Mucosa of descending colon (tissue), 3 donors: ENCODE measurements around the gene LHX1. TPM values are rescaled to one million over a fixed set of nuclear protein-coding genes. Genes with fewer than 3 reads are reported as not detected.
A peak's percentile ranks its signal among the peaks of the same experiment; 100 is the strongest.

Experiments used
- ATAC-seq: fragments of 200-7000 bp; cut with Tn5 transposase; one replicate; pipeline ENCODE4 v1.9.1; 2020; ENCODE audit warnings: mild to moderate bottlenecking, moderate library complexity
- DNase-seq, 3 donors: peaks; one replicate each; pipeline ENCODE4 v3.0.0-alpha.2; 2020
- H3K36me3 ChIP-seq: fragments of 200-600 bp; one replicate; pipeline ENCODE4 v1.8.0; 2021; ENCODE audit warnings: low read depth, mild to moderate bottlenecking
- H3K4me1 ChIP-seq: fragments of 200-600 bp; one replicate; pipeline ENCODE4 v1.8.0; 2021; ENCODE audit warnings: low read depth, mild to moderate bottlenecking
- H3K4me3 ChIP-seq: fragments of 200-600 bp; one replicate; pipeline ENCODE4 v1.8.0; 2021; ENCODE audit warnings: mild to moderate bottlenecking
- H3K9me3 ChIP-seq: fragments of 200-600 bp; one replicate; pipeline ENCODE4 v1.8.0; 2021; ENCODE audit warnings: mild to moderate bottlenecking
- CTCF ChIP-seq: fragments of 200-600 bp; IDR thresholded peaks from one replicate; pipeline ENCODE4 v1.8.0; 2022; ENCODE audit warnings: antibody characterized with exemption, mild to moderate bottlenecking
- intact Hi-C, 2 donors: fragments of 100-400 bp; cut with DNase I in 1 of 2; cut with micrococcal nuclease in 1 of 2; formaldehyde crosslinking; loops; one replicate each; pipeline versions ENCODE4 v1.11.0 to v1.11.1; 2022; cut with DNase I, micrococcal nuclease
- total RNA-seq, 3 donors: library from RNA; stranded (reverse); fragmentation: NEBNext Ultra II Directional in 2 of 3; extraction: Animal tissue kit (Norgen Biotek cat#: 25700) in 2 of 3; gene quantifications; one replicate each; pipeline versions ENCODE4 v1.2.1 to v1.2.4, GENCODE V29; 2021 to 2023
- donor health status: DM: no; HTN: no; CAD: no; lungs with moderate emphysema.
- donor health status: DM: no; HTN: no; CAD: no.
- donor health status: DM: no; HTN: yes; CAD: no.

LHX1 gene
- total RNA-seq, 3 donors from 2014 or later, result not detected

- Histone ChIP-seq H3K9me3 (no peaks in the 10 kb centered on the region), H3K4me3 (no peak overlapping the region), H3K36me3 (no peaks in the 10 kb centered on the region), H3K4me1 (peaks cover 21% of the 10 kb centered on the region)
- intact Hi-C loops, result no loop called here
- DNase-seq (no peak), ATAC-seq (no peak)
- TF ChIP-seq CTCF, result no peak
Observed at GRCh38 chr17:36945959-36946725, 8.9 kb downstream of the LHX1 start.

- intact Hi-C loops, result no loop called here
- Histone ChIP-seq H3K4me1 (peaks cover 21% of the 10 kb centered on the region), H3K4me3 (no peak overlapping the region), H3K9me3 (no peaks in the 10 kb centered on the region), H3K36me3 (no peaks in the 10 kb centered on the region)
- DNase-seq (no peak), ATAC-seq (no peak)
- no peak for TF ChIP-seq CTCF
Observed at GRCh38 chr17:36946726-36947091, 9.4 kb downstream of the LHX1 start.

- ATAC-seq (peak; percentile 63), DNase-seq (no peak)
- intact Hi-C loops, result no loop called here
- H3K4me3 ChIP-seq, result peak overlapping the region; percentile 78
- no peaks in the 10 kb centered on the region for H3K36me3 ChIP-seq
- H3K9me3 ChIP-seq, result no peaks in the 10 kb centered on the region
- H3K4me1 ChIP-seq, result peaks cover 8% of the 10 kb centered on the region
- no peak for TF ChIP-seq CTCF
Observed at GRCh38 chr17:36947922-36948716, 10.8 kb downstream of the LHX1 start.

GRCh38 chr17:36948717-36949460, 11.6 kb downstream of the LHX1 start, which contains the start of gene AATF:
Gene AATF (plus strand): TSS chr17:36948954. CDS start chr17:36949126, 172 bp downstream.
- Histone ChIP-seq H3K9me3 (no peaks in the 10 kb centered on the region), H3K36me3 (no peaks in the 10 kb centered on the region), H3K4me3 (peak within 1 kb of the TSS; percentile 78), H3K4me1 (peaks cover 8% of the 10 kb centered on the region)
- ATAC-seq (peak; percentile 99), DNase-seq (peak; percentile 98)
- no peak for TF ChIP-seq CTCF
- intact Hi-C loops, result no loop called here

GRCh38 chr17:36949461-36949927, 12.2 kb downstream of the LHX1 start:
- no peak for DNase-seq
- H3K4me1 ChIP-seq, result peaks cover 8% of the 10 kb centered on the region
- peak overlapping the region; percentile 78 for H3K4me3 ChIP-seq
- H3K9me3 ChIP-seq, result no peaks in the 10 kb centered on the region
- ATAC-seq, result peak; percentile 56
- intact Hi-C loops, result no loop called here
- no peaks in the 10 kb centered on the region for H3K36me3 ChIP-seq
- TF ChIP-seq CTCF, result no peak
